GM23248 (cell line): Measurements from ENCODE around the gene NPIPB2. TPM values are rescaled to one million over a fixed set of nuclear protein-coding genes. Genes with fewer than 3 reads are reported as not detected.

Experiments
- DNase-seq: peaks from one replicate; pipeline ENCODE4 v3.0.0-alpha.2; 2015
- H2AFZ ChIP-seq: fragments of 200-600 bp; sonication (generic); 2 replicates; pipeline ENCODE4 v1.6.1; 2016; ENCODE audit warnings: antibody characterized with exemption
- H3F3A ChIP-seq: fragments of 200-600 bp; sonication (generic); 2 replicates; pipeline ENCODE4 v1.6.1; 2016; ENCODE audit warnings: mild to moderate bottlenecking, antibody characterized with exemption, mixed run types; ENCODE audit not compliant: insufficient read depth
- H3K27ac ChIP-seq: fragments of 200-600 bp; sonication (generic); 2 replicates; pipeline ENCODE4 v1.5.1; 2016; ENCODE audit warnings: mild to moderate bottlenecking
- H3K27me3 ChIP-seq: fragments of 200-600 bp; sonication (generic); replicated peaks from 2 replicates; pipeline ENCODE4 v1.6.1; 2016; ENCODE audit warnings: mild to moderate bottlenecking; ENCODE audit not compliant: insufficient read depth
- H3K36me3 ChIP-seq: fragments of 200-600 bp; sonication (generic); 2 replicates; pipeline ENCODE4 v1.6.1; 2016; ENCODE audit warnings: low read depth, mild to moderate bottlenecking
- H3K4me1 ChIP-seq: fragments of 200-600 bp; sonication (generic); 2 replicates; pipeline ENCODE4 v1.6.1; 2016; ENCODE audit warnings: mild to moderate bottlenecking; ENCODE audit not compliant: insufficient read depth
- H3K4me2 ChIP-seq: fragments of 200-600 bp; sonication (generic); one replicate; pipeline ENCODE4 v1.6.1; 2016; ENCODE audit warnings: mild to moderate bottlenecking; ENCODE audit not compliant: unreplicated experiment
- H3K4me3 ChIP-seq: fragments of 200-600 bp; sonication (generic); 2 replicates; pipeline ENCODE4 v1.5.1; 2016; ENCODE audit warnings: mild to moderate bottlenecking
- H3K79me2 ChIP-seq: fragments of 200-600 bp; sonication (generic); 2 replicates; pipeline ENCODE4 v1.6.1; 2016; ENCODE audit warnings: mild to moderate bottlenecking; ENCODE audit not compliant: insufficient read depth
- H3K9ac ChIP-seq: fragments of 200-600 bp; sonication (generic); 2 replicates; pipeline ENCODE4 v1.6.1; 2016; ENCODE audit warnings: mild to moderate bottlenecking
- H3K9me2 ChIP-seq: fragments of 200-600 bp; sonication (generic); 2 replicates; pipeline ENCODE4 v1.6.1; 2016; ENCODE audit warnings: mixed run types, mild to moderate bottlenecking, moderate library complexity; ENCODE audit not compliant: insufficient read depth
- H3K9me3 ChIP-seq: fragments of 200-600 bp; sonication (generic); one replicate; pipeline ENCODE4 v1.6.1; 2017; ENCODE audit warnings: low read depth
- H4K20me1 ChIP-seq: fragments of 200-600 bp; sonication (generic); 2 replicates; pipeline ENCODE4 v1.6.0; 2016; ENCODE audit not compliant: insufficient read depth
- EZH2 ChIP-seq: fragments of 200-600 bp; sonication (generic); IDR thresholded peaks from 2 replicates; pipeline ENCODE4 v1.6.1; 2018; ENCODE audit warnings: antibody characterized with exemption, mild to moderate bottlenecking; ENCODE audit not compliant: insufficient read depth, poor library complexity, severe bottlenecking
- EZH2phosphoT487 ChIP-seq: fragments of 200-600 bp; sonication (generic); IDR thresholded peaks from 2 replicates; pipeline ENCODE4 v1.6.1; 2018; ENCODE audit warnings: antibody characterized with exemption, moderate library complexity, mild to moderate bottlenecking, low read depth; ENCODE audit not compliant: insufficient read depth
- WGBS, 2 experiments: methylation state at CpG; one replicate each; pipeline ENCODE4 v1.1.6; 2015 to 2017; ENCODE audit warnings: low lambda C conversion rate in 2 of 2, low coverage in 1 of 2; ENCODE audit errors: missing lambda C conversion rate in 2 of 2; 5-methylcytosine and 5-hydroxymethylcytosine counted together
- in situ Hi-C: fragments of 300-500 bp; cut with MboI; formaldehyde crosslinking; loops from 2 replicates; pipeline ENCODE4 v1.15.0; 2020
- polyA plus RNA-seq: library from polyadenylated mRNA; unstranded; fragments of >200 nt; fragmentation: Nextera tagmentation; extraction: Ambion mirVana; gene quantifications from 2 replicates; pipeline ENCODE4 v1.2.1, GENCODE V29; 2016
- total RNA-seq: library from RNA; depleted of rRNA; stranded (reverse); fragments of >200 nt; shearing (Covaris generic); gene quantifications from 2 replicates; pipeline ENCODE4 v1.2.3, GENCODE V29; 2014

Gene NPIPB2
- total and polyA plus RNA-seq, 2 experiments from 2014 or later: 0.65 to 2.0 TPM

DNA sequence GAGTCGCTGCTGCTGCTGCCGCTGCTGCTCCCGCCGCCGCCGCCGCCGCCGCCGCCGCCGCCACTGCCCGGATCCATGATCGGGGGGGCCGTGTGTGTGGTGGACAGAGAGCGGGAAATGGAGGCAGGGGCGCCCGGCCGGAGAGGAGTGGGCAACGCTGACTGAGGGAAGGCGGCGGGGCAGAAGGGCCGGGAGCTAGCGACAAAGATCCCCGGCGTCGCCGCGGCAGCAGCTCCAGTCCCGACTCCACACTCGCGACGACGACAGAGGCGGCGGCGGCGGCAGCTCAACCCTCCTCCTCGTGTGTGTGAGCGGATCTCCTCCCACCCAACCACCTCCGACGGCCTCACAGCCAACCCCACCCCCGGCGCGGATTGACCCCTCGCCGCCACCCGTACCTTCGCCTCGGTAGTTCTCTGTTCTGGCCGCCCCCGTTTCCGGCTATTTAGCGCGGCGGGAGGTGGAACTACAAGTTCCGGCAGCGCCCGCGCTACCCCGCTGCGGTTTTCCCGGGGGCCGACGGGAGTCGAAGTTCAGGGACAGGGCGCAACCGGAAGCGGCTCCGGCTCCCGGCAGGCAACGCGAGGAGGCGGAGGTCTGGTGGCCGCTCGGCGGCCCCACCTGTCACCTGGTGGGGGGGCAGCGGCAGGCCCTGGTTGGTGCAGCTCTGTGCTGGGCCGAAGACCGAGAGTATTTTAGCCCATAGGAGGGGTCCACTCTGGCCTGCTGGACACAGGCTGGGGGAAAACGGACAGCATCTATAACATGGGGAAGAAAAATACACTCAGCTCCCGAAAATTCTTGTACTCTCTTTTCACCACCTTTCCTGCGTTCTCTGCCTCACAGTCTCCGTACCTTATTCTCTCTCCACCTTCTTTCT is 26.0 kb downstream of the NPIPB2 start, which contains the start of gene GSPT1:
TSS of gene GSPT1 (minus strand) at position 313 of the 880 bp plus-strand sequence. CDS start at position 77, 236 bp downstream.
- H3K4me1 ChIP-seq: peaks cover 27% of the 10 kb centered on the region
- peaks cover 7% of the 10 kb centered on the region; the same call in 1 of the 2 replicates for H3K36me3 ChIP-seq
- no peaks in the 10 kb centered on the region for H3K9me2 ChIP-seq
- peak; percentile 99 for DNase-seq
- H4K20me1 ChIP-seq: peaks cover 18% of the 10 kb centered on the region; the same call in 1 of the 2 replicates
- peak within 1 kb of the TSS; percentile 98 for H3K4me2 ChIP-seq
- H3K27ac ChIP-seq: peak within 1 kb of the TSS; percentile 84
- H2AFZ ChIP-seq: peak within 1 kb of the TSS; percentile 99
- in situ Hi-C loops: no loop called here
- H3K4me3 ChIP-seq: peak within 1 kb of the TSS; percentile 76
- peaks cover 41% of the 10 kb centered on the region for H3K79me2 ChIP-seq
- H3K9me3 ChIP-seq: no peaks in the 10 kb centered on the region
- H3K27me3 ChIP-seq: no peaks in the 10 kb centered on the region
- H3K9ac ChIP-seq: peak within 1 kb of the TSS; percentile 92
- no peak for TF ChIP-seq EZH2
- TF ChIP-seq EZH2phosphoT487: no peak
- 2% methylated on average over 52 to 84 of the region's 84 CpGs for WGBS, 2 experiments
- peaks cover 28% of the 10 kb centered on the region for H3F3A ChIP-seq

DNA sequence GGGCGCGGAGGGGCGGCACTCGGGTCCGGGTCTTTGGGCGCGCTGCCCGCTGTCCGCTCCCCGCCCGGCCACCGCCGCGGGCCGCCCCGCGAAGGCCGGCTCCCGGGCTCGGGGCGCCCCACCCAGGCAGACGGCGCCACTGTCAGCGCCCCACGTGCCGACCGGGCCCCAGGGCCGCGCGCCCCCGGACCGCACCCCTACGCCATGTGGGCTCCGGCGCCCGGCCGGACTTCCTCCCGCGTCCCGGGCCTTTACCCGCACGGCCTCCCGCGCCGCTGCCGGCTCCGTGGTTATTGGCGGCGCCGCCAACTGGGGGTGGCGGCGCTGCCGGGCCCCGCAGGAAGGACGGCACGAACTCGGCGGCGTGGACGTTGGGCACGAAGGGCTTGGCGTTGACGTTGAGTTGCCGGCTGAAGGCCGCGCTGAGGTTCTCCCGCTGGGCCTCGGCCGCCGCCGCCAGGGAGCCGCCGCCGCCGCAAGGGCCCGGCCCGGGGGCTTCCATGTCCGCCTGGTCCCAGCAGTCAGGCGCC is 26.7 kb downstream of the NPIPB2 start:
- Histone ChIP-seq H3F3A (peaks cover 34% of the 10 kb centered on the region), H3K36me3 (peaks cover 7% of the 10 kb centered on the region; the same call in 1 of the 2 replicates), H3K9ac (peak overlapping the region; percentile 92), H3K9me3 (no peaks in the 10 kb centered on the region), H3K4me2 (peak overlapping the region; percentile 98), H3K27ac (peak overlapping the region; percentile 84), H3K79me2 (peaks cover 48% of the 10 kb centered on the region), H3K4me3 (peak overlapping the region; percentile 76), H3K4me1 (peaks cover 34% of the 10 kb centered on the region), H3K9me2 (no peaks in the 10 kb centered on the region), H4K20me1 (peaks cover 25% of the 10 kb centered on the region; the same call in 1 of the 2 replicates), H2AFZ (peak overlapping the region; percentile 69), H3K27me3 (no peaks in the 10 kb centered on the region)
- peak; percentile 74 for DNase-seq
- WGBS, 2 experiments: 0% methylated on average over 38 to 54 of the region's 79 CpGs
- in situ Hi-C loops: no loop called here
- no peak for TF ChIP-seq EZH2
- no peak for TF ChIP-seq EZH2phosphoT487

DNA sequence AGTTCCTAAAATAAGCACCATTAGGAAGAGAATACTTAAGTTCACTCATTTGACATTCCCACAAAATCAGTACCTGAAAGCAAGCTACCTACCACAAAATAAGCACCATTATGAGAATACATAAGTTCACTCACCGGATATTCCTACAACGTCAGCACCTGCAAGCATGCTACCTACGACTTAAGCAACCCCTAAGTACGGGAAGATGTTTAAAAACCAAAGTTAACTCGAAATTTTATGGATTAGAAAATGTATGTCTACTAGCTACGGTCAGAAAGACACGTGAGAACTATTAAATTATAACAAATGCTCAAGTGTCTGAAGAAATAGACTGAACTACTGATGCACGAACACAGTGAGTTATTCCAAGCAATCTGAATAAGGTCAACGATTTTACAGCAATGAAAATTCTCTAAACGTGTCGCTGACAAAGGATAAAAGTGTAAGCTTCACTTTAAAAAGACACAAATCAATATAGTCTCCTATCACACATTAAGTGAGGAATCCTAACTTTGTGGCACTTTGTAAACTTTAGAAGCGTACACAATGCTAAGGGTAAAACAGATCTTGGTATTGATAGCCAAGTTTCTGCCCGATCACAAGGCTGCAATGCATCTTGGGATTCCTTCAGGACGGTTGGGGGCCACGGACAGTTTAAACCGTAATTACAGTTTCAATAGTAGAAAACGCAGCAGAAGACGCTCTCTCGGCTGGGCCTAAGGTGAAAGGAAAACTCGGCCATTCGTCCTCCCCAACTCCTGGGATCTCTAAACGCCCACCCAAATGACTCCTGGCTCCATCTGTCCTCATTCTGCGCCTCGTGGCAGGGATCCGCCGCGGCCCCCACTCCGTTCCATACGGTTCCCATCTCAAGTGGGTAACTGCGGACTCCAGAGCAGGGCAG is 27.4 kb downstream of the NPIPB2 start:
- Histone ChIP-seq H3F3A (peaks cover 41% of the 10 kb centered on the region), H3K9ac (peak overlapping the region; percentile 92), H3K27ac (peak overlapping the region; percentile 84), H2AFZ (peak overlapping the region; percentile 69), H3K27me3 (no peaks in the 10 kb centered on the region), H3K9me3 (no peaks in the 10 kb centered on the region), H3K4me1 (peaks cover 41% of the 10 kb centered on the region), H3K79me2 (peaks cover 55% of the 10 kb centered on the region), H3K4me2 (peak overlapping the region; percentile 98), H3K9me2 (no peaks in the 10 kb centered on the region), H3K36me3 (peaks cover 7% of the 10 kb centered on the region; the same call in 1 of the 2 replicates), H4K20me1 (peaks cover 28% of the 10 kb centered on the region; the same call in 1 of the 2 replicates), H3K4me3 (peak overlapping the region; percentile 76)
- in situ Hi-C loops: no loop called here
- 4% methylated on average over 30 of the region's 30 CpGs for WGBS, 2 experiments
- DNase-seq: peak; percentile 73
- no peak for TF ChIP-seq EZH2phosphoT487
- no peak for TF ChIP-seq EZH2
